ENCODE measurements around the gene RPL6.

RPL6 gene

GRCh38 chr12:112380663-112381405, 28.6 kb downstream of the RPL6 start:
- no peak for DNase-seq (ENCODE audit: low spot score)

DNA sequence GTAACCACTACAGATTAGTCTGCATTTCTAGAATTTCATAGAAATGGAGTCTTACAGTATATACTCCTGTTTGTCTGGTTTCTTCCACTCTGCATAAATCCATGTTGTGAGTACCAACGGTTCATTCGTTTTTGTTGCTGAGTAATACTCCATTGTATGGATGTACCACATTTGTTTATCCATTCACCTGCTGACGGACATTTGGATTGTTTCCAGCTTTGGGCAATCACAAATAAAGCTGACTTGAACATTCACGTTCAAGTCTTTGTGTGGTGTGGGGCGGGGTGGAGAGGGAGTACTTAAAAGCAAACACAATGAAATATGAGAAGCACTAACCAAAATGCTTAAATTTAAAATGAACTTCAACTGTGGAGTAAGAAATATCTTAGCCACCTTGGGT, 34.3 kb downstream of the RPL6 start:
- no peak for DNase-seq (ENCODE audit: low spot score)

DNA sequence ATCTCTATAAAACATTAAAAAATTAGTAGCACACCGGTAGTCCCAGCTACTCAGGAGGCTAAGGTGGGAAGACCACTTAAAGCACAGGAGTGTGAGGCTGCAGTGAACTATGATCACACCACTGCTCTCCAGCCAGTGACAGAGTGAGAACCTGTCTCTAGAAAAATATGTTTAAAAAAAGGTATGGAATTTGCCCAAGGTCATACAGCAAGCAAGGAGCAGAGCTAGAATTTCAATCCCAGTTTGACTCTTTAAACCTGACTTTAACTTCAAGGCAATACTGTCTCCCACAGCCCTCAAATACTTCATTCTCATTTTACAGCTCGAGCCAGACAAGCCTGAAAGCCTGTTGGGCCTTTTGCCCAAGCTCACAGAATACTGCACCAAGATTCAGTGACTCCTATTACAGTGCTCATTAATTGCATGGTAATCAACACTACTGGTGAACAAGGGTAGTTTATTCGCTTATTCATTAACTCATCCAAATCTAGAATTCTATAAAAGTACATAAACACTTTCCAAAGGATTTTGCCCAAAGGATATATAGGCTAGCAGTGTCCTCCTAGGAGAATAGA, 35.2 kb downstream of the RPL6 start:
- no peak for DNase-seq (ENCODE audit: low spot score)

GRCh38 chr12:112370868-112371510, 38.4 kb downstream of the RPL6 start:
- no peak for DNase-seq (ENCODE audit: low spot score)

- no peak for DNase-seq (ENCODE audit: low spot score)
Observed at GRCh38 chr12:112370199-112370598, 39.2 kb downstream of the RPL6 start.

DNA sequence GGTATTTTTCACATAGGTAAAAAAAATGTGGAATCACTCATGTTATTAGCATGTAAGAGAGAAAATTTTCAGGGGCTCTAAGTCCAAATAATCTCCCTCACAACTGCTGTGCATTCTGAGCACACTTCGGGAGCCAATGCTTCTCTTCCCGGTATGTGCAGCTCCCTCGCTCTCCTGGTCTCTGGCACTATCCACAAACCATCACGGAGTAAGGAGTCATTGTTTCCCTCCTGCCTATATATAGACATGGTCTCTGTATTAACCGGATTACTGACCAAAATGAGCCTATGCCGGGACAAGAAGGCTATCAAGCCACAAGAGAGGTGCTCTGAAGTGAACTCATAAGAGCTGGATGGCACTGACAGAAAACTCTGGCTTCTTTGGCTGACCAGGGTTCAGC, 40.5 kb downstream of the RPL6 start:
- no peak for DNase-seq (ENCODE audit: low spot score)

DNA sequence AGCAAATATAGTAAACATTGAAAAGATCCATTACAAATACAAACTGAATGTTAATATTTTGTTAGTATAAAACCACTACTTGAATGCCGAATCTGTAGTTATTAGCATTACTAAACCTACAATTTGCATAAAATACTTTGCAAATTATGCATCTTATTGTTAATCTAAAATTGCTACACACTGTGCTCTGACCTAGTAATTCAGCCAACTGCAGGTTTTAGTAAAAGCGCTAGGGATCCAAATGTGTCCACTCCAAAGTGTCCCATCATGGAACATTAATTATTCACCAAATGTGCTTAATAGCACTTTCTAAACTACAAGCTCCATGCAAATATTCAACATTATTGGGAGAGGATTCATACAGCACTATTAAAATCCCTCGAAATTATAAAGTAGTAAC, 41.4 kb downstream of the RPL6 start:
- DNase-seq (ENCODE audit: low spot score): no peak

GRCh38 chr12:112362310-112362709, 47.1 kb downstream of the RPL6 start:
- DNase-seq (ENCODE audit: low spot score): no peak

DNA sequence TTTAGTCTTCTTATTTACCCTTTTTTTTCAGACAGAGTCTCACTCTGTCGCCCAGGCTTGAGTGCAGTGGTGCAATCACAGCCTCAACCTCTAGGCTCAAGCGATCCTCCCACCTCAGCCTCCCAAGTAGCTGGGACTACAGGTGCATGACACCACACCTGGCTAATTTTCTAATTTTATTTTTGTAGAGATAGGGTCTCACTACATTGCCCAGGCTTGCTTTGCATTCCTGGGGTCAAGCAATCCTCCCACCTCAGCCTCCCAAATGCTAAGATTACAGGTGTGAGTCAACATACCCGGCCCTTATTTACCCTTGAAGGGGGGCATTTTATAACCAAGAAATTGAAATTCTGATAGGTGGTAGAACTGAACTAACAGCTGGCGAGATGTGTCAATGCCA, 48.1 kb downstream of the RPL6 start:
- DNase-seq (ENCODE audit: low spot score): no peak

- no peak for DNase-seq (ENCODE audit: low spot score)
Observed at GRCh38 chr12:112359290-112359689, 50.1 kb downstream of the RPL6 start.

DNA sequence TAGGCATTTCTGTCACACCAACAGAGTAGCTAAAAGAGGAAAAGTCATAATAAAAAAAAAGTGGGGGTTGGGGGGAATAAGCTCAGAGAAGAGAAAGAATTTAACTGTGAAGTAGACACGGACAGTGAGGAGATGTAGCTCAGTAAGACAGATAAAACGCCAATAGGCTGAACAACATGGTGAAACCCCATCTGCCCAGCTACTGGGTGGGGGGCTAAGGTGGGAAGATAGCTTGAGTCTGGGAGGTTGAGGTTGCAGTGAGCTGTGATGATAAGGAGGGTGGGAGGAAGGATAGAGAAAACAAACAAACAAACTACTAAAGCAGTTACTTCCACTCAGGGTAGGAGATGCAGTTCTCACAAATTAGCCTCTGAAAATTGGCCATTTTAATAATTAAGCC, 52.2 kb downstream of the RPL6 start:
- no peak for DNase-seq (ENCODE audit: low spot score)
